ENCODE measurements around the gene HORMAD1.

- no peak for TF ChIP-seq YY1 (tag by site-specific recombination; IDR thresholded peaks at IDR 0.05)
- no peak for TF ChIP-seq CTCF (tag by site-specific recombination; IDR thresholded peaks at IDR 0.05)
- no peak for TF ChIP-seq ZBTB20 (tag by site-specific recombination; IDR thresholded peaks at IDR 0.05)
- TF ChIP-seq ZNF639 (tag by site-specific recombination; IDR thresholded peaks at IDR 0.05): no peak
Measured at GRCh38 chr1:150649441-150650075, 71.1 kb downstream of the HORMAD1 start.

All from HEK293 (cell line).